PFSK-1 (cell line): ENCODE measurements around the gene CRISPLD2.

Experiments used
- FOXP2 ChIP-seq: optimal IDR thresholded peaks from 2 replicates; pipeline ENCODE3; 2011; ENCODE audit warnings: borderline replicate concordance, control low read depth, inconsistent platforms; ENCODE audit not compliant: insufficient read depth; ENCODE audit errors: extremely low read length, extremely low read depth
- POLR2AphosphoS5 ChIP-seq: IDR thresholded peaks from 2 replicates; pipeline ENCODE4 v1.6.1; 2012; ENCODE audit warnings: low read depth, mild to moderate bottlenecking, control low read depth, low read length, moderate library complexity
- REST ChIP-seq, 2 experiments: IDR thresholded peaks; 2 replicates each; pipeline versions ENCODE4 v1.6.1 to v1.8.0; 2011 to 2012; ENCODE audit warnings: low read depth in 2 of 2, low read length in 2 of 2, control low read depth in 1 of 2, inconsistent platforms in 1 of 2, mild to moderate bottlenecking in 1 of 2, moderate library complexity in 1 of 2; ENCODE audit not compliant: insufficient read depth in 1 of 2
- SIN3A ChIP-seq: IDR thresholded peaks from 2 replicates; pipeline ENCODE4 v1.6.1; 2012; ENCODE audit warnings: mild to moderate bottlenecking, low read length, moderate library complexity, borderline replicate concordance; ENCODE audit not compliant: insufficient read depth
- TAF1 ChIP-seq: IDR thresholded peaks from 2 replicates; pipeline ENCODE4 v1.6.1; 2012; ENCODE audit warnings: low read length, control low read depth, borderline replicate concordance; ENCODE audit not compliant: insufficient read depth

GRCh38 chr16:84806890-84807258, 12.9 kb upstream of the CRISPLD2 start:
- TF ChIP-seq POLR2AphosphoS5 (no peak), REST (IDR thresholded peaks at IDR 0.05; ENCODE audit: insufficient read depth in 1 of 2, low read depth in 2 of 2, low read length in 2 of 2) (no peak), TAF1 (no peak), FOXP2 (no peak), SIN3A (no peak)
